ENCODE measurements around the gene GAB2.

GAB2 gene

GRCh38 chr11:78349624-78350023, 68.0 kb downstream of the GAB2 start (continued):
- no peak for TF ChIP-seq ZBTB26 (tag by site-specific recombination; optimal IDR thresholded peaks at IDR 0.05)
- TF ChIP-seq REPIN1 (tag by site-specific recombination; IDR thresholded peaks at IDR 0.05; ENCODE audit: low read depth), result no peak
- TF ChIP-seq ZNF174 (tag by site-specific recombination; IDR thresholded peaks at IDR 0.05), result no peak
- TF ChIP-seq ZNF175 (tag by site-specific recombination; IDR thresholded peaks at IDR 0.05), result no peak
- no peak for TF ChIP-seq HOXD13 (CRISPR knock-in tag; IDR thresholded peaks at IDR 0.05; ENCODE audit: borderline replicate concordance)
- TF ChIP-seq PRDM4 (tag by site-specific recombination; IDR thresholded peaks at IDR 0.05), result no peak
- no peak for TF ChIP-seq ZNF544 (tag by site-specific recombination; IDR thresholded peaks at IDR 0.05)
- no peak for TF ChIP-seq ZNF266 (tag by site-specific recombination; IDR thresholded peaks at IDR 0.05; ENCODE audit: low read depth)
- TF ChIP-seq PRDM2 (tag by site-specific recombination; IDR thresholded peaks at IDR 0.05; ENCODE audit: borderline replicate concordance), result no peak
- TF ChIP-seq ZNF785 (tag by site-specific recombination; IDR thresholded peaks at IDR 0.05), result no peak
- no peak for TF ChIP-seq ZNF830 (tag by site-specific recombination; IDR thresholded peaks at IDR 0.05; ENCODE audit: low read depth)
- no peak for TF ChIP-seq ZNF112 (tag by site-specific recombination; IDR thresholded peaks at IDR 0.05)

GRCh38 chr11:78349114-78349513, 68.5 kb downstream of the GAB2 start:
- ChIA-PET POLR2A (no interaction called here), CTCF (no interaction called here)
- Histone ChIP-seq H3K27ac (ENCODE audit: extremely low read depth, low read depth, low read length) (no peak overlapping the region), H3K4me3 (ENCODE audit: low read depth, low read length) (no peak overlapping the region), H3K36me3 (ENCODE audit: control insufficient read depth in 2 of 2, insufficient read depth in 1 of 2, low read length in 2 of 2) (no peaks in the 10 kb centered on the region), H3K4me1 (ENCODE audit: control insufficient read depth, insufficient read depth, low read length) (no peaks in the 10 kb centered on the region), H3K9me3 (ENCODE audit: control insufficient read depth, insufficient read depth, low read depth, low read length) (no peaks in the 10 kb centered on the region)
- TF ChIP-seq ZNF580 (tag by site-specific recombination; IDR thresholded peaks at IDR 0.05), result no peak
- TF ChIP-seq ZNF214 (tag by site-specific recombination; IDR thresholded peaks at IDR 0.05; ENCODE audit: borderline replicate concordance), result no peak
- no peak for TF ChIP-seq ZNF664 (tag by site-specific recombination; IDR thresholded peaks at IDR 0.05)
- TF ChIP-seq TCF7L2 (IDR thresholded peaks at IDR 0.05; ENCODE audit: borderline replicate concordance, low read depth, low read length), result 0 out of 2 replicates have a peak, but pooled peaks have one; percentile 27
- no peak for TF ChIP-seq IKZF3 (tag by site-specific recombination; IDR thresholded peaks at IDR 0.05)
- no peak for TF ChIP-seq ZNF23 (tag by site-specific recombination; IDR thresholded peaks at IDR 0.05; ENCODE audit: borderline replicate concordance)
